Keratinocyte (primary cell): ENCODE results near the gene RAB4B. TPM values are rescaled to one million over a fixed set of nuclear protein-coding genes. Genes with fewer than 3 reads are reported as not detected.
"Not testable (repeated sequence)": the region's sequence is repeated elsewhere in the genome, so short reads cannot be mapped to it uniquely, and the experiment has no call there.

Experiments
- DNase-seq: peaks from one replicate; pipeline ENCODE4 v3.0.0-alpha.2; 2011; ENCODE audit warnings: low read depth, missing footprints, low spot score
- FAIRE-seq: peaks from 2 replicates; lab custom pipeline; 2011; peaks lifted over from hg19 to GRCh38; lab: Jason Lieb, UNC
- H2AFZ ChIP-seq: 2 replicates; pipeline ENCODE4 v1.6.0; 2012; ENCODE audit warnings: low read length, control low read depth, inconsistent platforms; ENCODE audit not compliant: control insufficient read depth
- H3K27ac ChIP-seq: 2 replicates; pipeline ENCODE4 v1.5.1; 2011; ENCODE audit warnings: low read length; ENCODE audit not compliant: control insufficient read depth, insufficient read depth
- H3K27me3 ChIP-seq: 3 replicates; pipeline ENCODE4 v1.6.0; 2011; ENCODE audit warnings: low read length; ENCODE audit not compliant: control insufficient read depth, insufficient read depth; ENCODE audit errors: extremely low read depth
- H3K36me3 ChIP-seq, 2 experiments: 2 replicates in 1 of 2; 3 replicates in 1 of 2; pipeline ENCODE4 v1.5.1; 2011; ENCODE audit warnings: low read length in 2 of 2, mild to moderate bottlenecking in 1 of 2; ENCODE audit not compliant: control insufficient read depth in 2 of 2, insufficient read depth in 2 of 2; ENCODE audit errors: extremely low read depth in 1 of 2
- H3K4me1 ChIP-seq: 3 replicates; pipeline ENCODE4 v1.5.1; 2011; ENCODE audit warnings: low read length; ENCODE audit not compliant: control insufficient read depth, insufficient read depth; ENCODE audit errors: extremely low read depth
- H3K4me2 ChIP-seq: 3 replicates; pipeline ENCODE4 v1.6.0; 2011; ENCODE audit warnings: low read depth, low read length; ENCODE audit not compliant: control insufficient read depth, insufficient read depth; ENCODE audit errors: extremely low read depth
- H3K4me3 ChIP-seq, 3 experiments: fragments of 200-600 bp in 1 of 3; sonication (generic) in 1 of 3; 2 replicates in 2 of 3; 3 replicates in 1 of 3; pipeline ENCODE4 v1.5.1; 2011 to 2016; ENCODE audit warnings: low read length in 3 of 3, mild to moderate bottlenecking in 3 of 3, control low read depth in 2 of 3, inconsistent platforms in 1 of 3, low read depth in 1 of 3, mixed read lengths in 1 of 3, mixed run types in 1 of 3, moderate library complexity in 1 of 3; ENCODE audit not compliant: control insufficient read depth in 2 of 3, insufficient read depth in 2 of 3; ENCODE audit errors: extremely low read depth in 1 of 3
- H3K79me2 ChIP-seq: 2 replicates; pipeline ENCODE4 v1.6.0; 2012; ENCODE audit warnings: low read length; ENCODE audit not compliant: control insufficient read depth, insufficient read depth
- H3K9ac ChIP-seq: 3 replicates; pipeline ENCODE4 v1.6.0; 2011; ENCODE audit warnings: low read length; ENCODE audit not compliant: control insufficient read depth, insufficient read depth; ENCODE audit errors: extremely low read depth
- H3K9me1 ChIP-seq: 3 replicates; pipeline ENCODE4 v1.6.0; 2011; ENCODE audit warnings: low read length; ENCODE audit not compliant: control insufficient read depth, insufficient read depth; ENCODE audit errors: extremely low read depth
- H3K9me3 ChIP-seq: 2 replicates; pipeline ENCODE4 v1.5.1; 2012; ENCODE audit warnings: low read depth, low read length; ENCODE audit not compliant: control insufficient read depth
- H4K20me1 ChIP-seq: 3 replicates; pipeline ENCODE4 v1.6.0; 2011; ENCODE audit warnings: low read length; ENCODE audit not compliant: control insufficient read depth, insufficient read depth; ENCODE audit errors: extremely low read depth
- EZH2 ChIP-seq: IDR thresholded peaks from one replicate; pipeline ENCODE4 v1.6.1; 2012; ENCODE audit warnings: inconsistent platforms, mild to moderate bottlenecking, low read length, moderate library complexity
- dilution Hi-C: fragments of 300-500 bp; cut with MboI; formaldehyde crosslinking; loops from one replicate; pipeline ENCODE4 v1.7.0; 2020; ENCODE audit warnings: low sequenced_read_pairs; ENCODE audit not compliant: extremely low pct_ligation_motif_present
- polyA plus RNA-seq, 5 experiments: library from polyadenylated mRNA; depleted of rRNA in 3 of 5; stranded (reverse) in 3 of 5; stranded (forward) in 1 of 5; unstranded in 1 of 5; fragments of >200 nt; gene quantifications; 1 replicate in 1 of 5; 2 replicates in 3 of 5; 3 replicates in 1 of 5; pipeline versions ENCODE4 v1.2.1 to v1.2.3, GENCODE V29; 2011 to 2012; ENCODE audit warnings: missing spikeins in 2 of 5, low read depth in 1 of 5, low replicate concordance in 1 of 5
- TF ChIP-seq, protein P1 (sequence below), 3 experiments: IDR thresholded peaks in 1 of 3; conservative IDR thresholded peaks in 1 of 3; optimal IDR thresholded peaks in 1 of 3; 2 replicates in 2 of 3; 3 replicates in 1 of 3; pipeline versions ENCODE3 to v1.5.1; 2011; ENCODE audit warnings: low read length in 3 of 3, mild to moderate bottlenecking in 3 of 3, moderate library complexity in 2 of 3, control low read depth in 1 of 3, inconsistent platforms in 1 of 3; ENCODE audit not compliant: insufficient read depth in 2 of 3; ENCODE audit errors: extremely low read depth in 1 of 3

Gene RAB4B
- polyA plus RNA-seq, 1 donor (not counting 4 experiments of a cell fraction or from before 2014, with no cell fraction given) = 15.0 TPM

DNA sequence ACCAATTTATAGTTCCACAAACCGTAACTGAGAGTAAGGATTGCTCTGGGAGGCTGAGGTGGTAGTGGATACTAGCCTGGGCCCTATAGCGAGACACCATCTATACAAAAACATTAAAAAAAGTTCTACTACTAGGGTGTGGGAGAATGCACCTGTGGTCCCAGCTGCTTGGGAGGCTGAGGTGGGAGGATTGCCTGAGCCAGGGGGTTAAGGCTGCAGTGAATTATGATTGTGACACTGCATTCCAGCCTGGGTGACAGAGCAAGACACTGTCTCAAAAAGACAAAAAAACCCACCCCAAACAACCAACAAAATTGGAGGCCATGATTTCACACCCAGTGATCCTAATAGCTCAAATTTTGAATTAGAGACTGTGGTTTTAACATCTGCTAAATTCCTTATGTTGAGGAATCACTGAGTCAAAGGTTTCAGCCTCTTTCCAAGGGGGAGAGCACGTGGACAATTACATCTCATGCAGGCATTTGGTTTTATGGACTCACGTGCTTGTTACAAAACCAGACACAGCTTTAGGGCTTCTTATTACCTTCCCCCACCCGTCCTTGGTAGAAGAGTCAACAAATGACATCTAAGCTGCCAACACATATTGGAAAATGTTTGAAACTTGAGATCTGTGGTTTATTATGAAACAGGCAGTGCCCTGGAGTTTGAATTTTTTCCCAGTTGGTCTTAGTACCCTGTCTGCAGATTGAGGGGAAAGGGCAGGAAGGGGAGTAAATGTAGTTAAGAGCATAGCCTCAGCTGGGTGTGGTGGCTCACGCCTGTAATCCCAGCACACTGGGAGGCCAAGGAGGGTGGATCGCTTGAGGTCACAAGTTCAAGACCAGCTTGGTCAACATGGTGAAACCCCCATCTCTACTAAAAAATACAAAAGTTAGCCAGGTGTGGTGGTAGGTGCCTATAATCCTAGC, 53.7 kb downstream of the RAB4B start:
- TF ChIP-seq, protein P1, sequence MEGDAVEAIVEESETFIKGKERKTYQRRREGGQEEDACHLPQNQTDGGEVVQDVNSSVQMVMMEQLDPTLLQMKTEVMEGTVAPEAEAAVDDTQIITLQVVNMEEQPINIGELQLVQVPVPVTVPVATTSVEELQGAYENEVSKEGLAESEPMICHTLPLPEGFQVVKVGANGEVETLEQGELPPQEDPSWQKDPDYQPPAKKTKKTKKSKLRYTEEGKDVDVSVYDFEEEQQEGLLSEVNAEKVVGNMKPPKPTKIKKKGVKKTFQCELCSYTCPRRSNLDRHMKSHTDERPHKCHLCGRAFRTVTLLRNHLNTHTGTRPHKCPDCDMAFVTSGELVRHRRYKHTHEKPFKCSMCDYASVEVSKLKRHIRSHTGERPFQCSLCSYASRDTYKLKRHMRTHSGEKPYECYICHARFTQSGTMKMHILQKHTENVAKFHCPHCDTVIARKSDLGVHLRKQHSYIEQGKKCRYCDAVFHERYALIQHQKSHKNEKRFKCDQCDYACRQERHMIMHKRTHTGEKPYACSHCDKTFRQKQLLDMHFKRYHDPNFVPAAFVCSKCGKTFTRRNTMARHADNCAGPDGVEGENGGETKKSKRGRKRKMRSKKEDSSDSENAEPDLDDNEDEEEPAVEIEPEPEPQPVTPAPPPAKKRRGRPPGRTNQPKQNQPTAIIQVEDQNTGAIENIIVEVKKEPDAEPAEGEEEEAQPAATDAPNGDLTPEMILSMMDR (optimal IDR thresholded peaks at IDR 0.05 in 1 of 3, IDR thresholded peaks at IDR 0.05 in 1 of 3, conservative IDR thresholded peaks at IDR 0.05 in 1 of 3; ENCODE audit: extremely low read depth in 1 of 3, insufficient read depth in 2 of 3, low read length in 3 of 3) = no peak
- no peak for TF ChIP-seq EZH2
- H3K4me3 ChIP-seq = no peak overlapping the region
- H3K36me3 ChIP-seq = peaks cover 0 to 3% of the 10 kb centered on the region in 2 experiments
- no peak overlapping the region for H3K4me2 ChIP-seq
- dilution Hi-C loops = no loop called here
- H3K9me3 ChIP-seq = no peaks in the 10 kb centered on the region
- H3K27me3 ChIP-seq = no peaks in the 10 kb centered on the region
- no peak for DNase-seq
- no peak overlapping the region for H2AFZ ChIP-seq
- no peaks in the 10 kb centered on the region for H3K9me1 ChIP-seq
- H3K4me1 ChIP-seq = no peaks in the 10 kb centered on the region
- FAIRE-seq = no peak
- H3K9ac ChIP-seq = no peak overlapping the region
- H3K79me2 ChIP-seq = no peaks in the 10 kb centered on the region
- H4K20me1 ChIP-seq = no peaks in the 10 kb centered on the region
- no peak overlapping the region for H3K27ac ChIP-seq

DNA sequence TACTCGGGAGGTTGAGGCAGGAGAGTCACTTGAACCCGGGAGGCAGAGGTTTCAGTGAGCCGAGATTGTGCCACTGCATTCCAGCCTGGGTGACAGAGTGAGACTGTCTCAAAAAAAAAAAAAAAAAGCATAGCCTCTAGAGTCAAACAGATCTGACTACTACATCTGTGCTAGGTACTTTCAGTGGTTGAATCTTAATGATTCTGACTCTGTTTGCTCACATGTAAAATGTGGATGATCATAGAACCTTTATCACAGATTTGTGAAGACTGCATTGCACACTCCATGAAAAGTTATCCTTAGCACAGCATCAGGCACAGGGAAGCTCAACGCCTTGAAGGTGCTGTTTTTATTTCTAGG, 54.4 kb downstream of the RAB4B start:
- H3K9me1 ChIP-seq, H4K20me1 ChIP-seq, H3K27me3 ChIP-seq, H3K9ac ChIP-seq, H3K9me3 ChIP-seq, DNase-seq, dilution Hi-C loops, H2AFZ ChIP-seq, H3K4me1 ChIP-seq, H3K4me2 ChIP-seq, H3K79me2 ChIP-seq, H3K4me3 ChIP-seq, H3K36me3 ChIP-seq, FAIRE-seq, H3K27ac ChIP-seq: not testable (repeated sequence)

DNA sequence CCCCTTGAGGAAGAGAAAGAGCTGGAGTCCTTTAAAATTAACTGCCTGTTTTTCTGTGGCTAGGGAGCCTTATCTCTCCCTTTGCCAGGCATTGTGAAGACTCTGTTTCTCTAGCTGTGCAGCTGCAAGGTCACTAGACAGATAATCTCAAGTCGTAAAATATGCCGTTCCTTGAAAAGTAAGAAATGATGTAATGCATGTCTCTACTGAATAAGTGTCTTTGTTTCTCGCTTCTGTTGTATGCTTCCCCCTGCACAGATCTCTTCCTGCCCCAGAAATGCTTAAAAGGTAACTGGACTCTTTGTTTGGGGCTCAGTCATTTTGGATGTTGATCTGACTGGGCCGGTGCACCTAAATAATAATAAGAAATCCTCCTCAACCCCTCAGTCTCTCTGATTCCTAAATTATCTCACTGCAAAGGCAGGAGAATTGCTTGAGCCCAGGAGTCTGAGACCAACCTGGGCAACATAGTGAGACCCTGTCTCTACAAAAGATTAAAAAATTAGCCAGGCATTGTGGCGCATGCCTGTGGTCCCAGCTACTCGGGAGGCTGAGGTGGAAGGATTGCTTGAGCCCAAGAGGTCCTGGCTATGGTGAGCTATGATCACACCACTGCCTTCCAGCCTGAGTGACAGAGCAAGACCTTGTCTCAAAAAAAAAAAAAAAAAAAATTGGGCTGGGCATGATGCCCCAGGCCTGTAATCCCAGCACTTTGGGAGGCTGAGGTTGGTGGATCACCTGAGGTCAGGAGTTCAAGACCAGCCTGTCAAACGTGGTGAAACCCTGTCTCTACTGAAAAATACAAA, 55.9 kb downstream of the RAB4B start:
- H3K9me3 ChIP-seq, DNase-seq, H3K9ac ChIP-seq, H3K79me2 ChIP-seq, H3K4me2 ChIP-seq, H3K36me3 ChIP-seq, H3K27ac ChIP-seq, H3K4me1 ChIP-seq, H4K20me1 ChIP-seq, H3K4me3 ChIP-seq, dilution Hi-C loops, H3K9me1 ChIP-seq, FAIRE-seq, H2AFZ ChIP-seq, H3K27me3 ChIP-seq: not testable (repeated sequence)
